OCI-LY3 (cell line): ENCODE measurements around the gene PITX3.

ENCODE experiments used
- H2AFZ ChIP-seq: fragments of 200-600, 300-600 bp; shearing (Covaris generic); 2 replicates; pipeline ENCODE4 v1.6.0; 2014; ENCODE audit warnings: antibody characterized with exemption, low read depth, low read length
- H3K27ac ChIP-seq: fragments of 200-600, 300-600 bp; sonication (generic); 2 replicates; pipeline ENCODE4 v1.5.1; 2014; ENCODE audit warnings: mild to moderate bottlenecking, low read length, moderate library complexity, mixed read lengths
- H3K27me3 ChIP-seq: fragments of 200-600, 300-600 bp; sonication (generic); 2 replicates; pipeline ENCODE4 v1.6.1; 2014; ENCODE audit warnings: low read depth, low read length, mixed read lengths
- H3K36me3 ChIP-seq: fragments of 200-600, 300-600 bp; sonication (generic); replicated peaks from 2 replicates; pipeline ENCODE3; 2014; ENCODE audit warnings: low read depth, low read length, mixed read lengths
- H3K4me1 ChIP-seq: fragments of 300-600, 200-600 bp; sonication (generic); 2 replicates; pipeline ENCODE4 v1.6.1; 2014; ENCODE audit warnings: low read length, mixed read lengths
- H3K4me2 ChIP-seq: fragments of 200-600, 300-600 bp; sonication (generic); 2 replicates; pipeline ENCODE4 v1.6.1; 2014; ENCODE audit warnings: low read length, mixed read lengths
- H3K4me3 ChIP-seq: fragments of 300-600, 200-600 bp; sonication (generic); 2 replicates; pipeline ENCODE4 v1.5.1; 2014; ENCODE audit warnings: antibody characterized with exemption, mild to moderate bottlenecking, low read length, moderate library complexity
- H3K79me2 ChIP-seq: fragments of 300-600, 200-600 bp; shearing (Covaris generic); 2 replicates; pipeline ENCODE4 v1.6.1; 2014; ENCODE audit warnings: mild to moderate bottlenecking, low read length, mixed read lengths
- H3K9ac ChIP-seq: fragments of 300-600, 200-600 bp; shearing (Covaris generic); 2 replicates; pipeline ENCODE4 v1.6.0; 2014; ENCODE audit warnings: mild to moderate bottlenecking, low read length, moderate library complexity
- H3K9me3 ChIP-seq: fragments of 200-600, 300-600 bp; shearing (Covaris generic); 2 replicates; pipeline ENCODE4 v1.6.1; 2014; ENCODE audit warnings: low read length, mixed read lengths; ENCODE audit not compliant: insufficient read depth
- H4K20me1 ChIP-seq: fragments of 200-600, 300-600 bp; sonication (generic); 2 replicates; pipeline ENCODE4 v1.6.1; 2016; ENCODE audit warnings: low read length, mixed read lengths; ENCODE audit not compliant: insufficient read depth
- EZH2phosphoT487 ChIP-seq: fragments of 200-600 bp; shearing (Covaris generic); IDR thresholded peaks from 2 replicates; pipeline ENCODE4 v1.6.1; 2018; ENCODE audit warnings: antibody characterized with exemption, mixed run types, low read depth
- TF ChIP-seq, protein P1 (sequence below): fragments of 200-600, 300-600 bp; sonication (generic); IDR thresholded peaks from 2 replicates; pipeline ENCODE4 v1.5.1; 2014; ENCODE audit warnings: antibody characterized with exemption, low read length, low read depth

PITX3 gene

DNA sequence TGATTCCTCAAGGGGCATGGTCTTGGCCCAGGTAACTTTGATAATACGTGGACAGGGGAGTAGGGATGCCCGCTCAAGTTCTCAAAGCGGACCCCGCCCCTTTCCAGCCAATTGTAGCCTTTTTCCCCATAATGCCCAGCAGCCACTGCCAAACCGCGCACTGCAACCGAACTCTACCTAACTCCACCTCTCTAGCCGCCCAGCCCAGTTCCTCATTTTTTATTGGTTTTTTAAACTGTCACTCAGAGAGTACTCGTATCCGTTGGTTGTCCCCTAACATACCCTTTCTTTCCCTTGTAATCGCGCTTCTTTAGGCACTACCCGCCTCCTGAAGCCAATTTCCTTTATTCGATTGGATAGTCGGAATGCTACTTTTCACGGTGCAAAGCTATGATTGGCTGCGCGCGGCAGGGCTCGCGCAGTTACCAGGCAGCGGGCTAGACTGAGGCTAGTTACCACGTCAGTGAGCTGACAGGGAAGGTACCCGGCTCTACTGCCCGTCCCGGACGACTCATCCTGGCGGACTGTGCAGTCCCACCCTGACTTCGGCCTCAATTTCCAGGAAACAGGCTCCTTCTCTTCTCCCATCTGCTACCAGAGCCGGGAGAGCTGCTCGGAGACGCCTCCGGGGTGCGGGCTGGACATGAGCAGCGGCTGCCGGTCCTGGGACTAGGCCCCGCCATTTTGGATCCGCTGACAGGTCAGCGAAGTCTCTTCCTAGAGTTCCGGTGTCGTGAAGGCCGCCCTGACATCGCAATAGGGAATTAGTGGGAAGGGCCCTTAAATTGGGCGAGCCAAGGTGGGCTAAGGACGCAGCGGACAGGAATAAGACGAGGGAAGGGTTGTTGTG lies 4.0 kb upstream of the PITX3 start, which contains the start of gene GBF1:
GBF1 (plus strand) TSS at position 451 of the 850 bp plus-strand sequence. CDS start 13,407 bp downstream, outside the sequence.
- H2AFZ ChIP-seq, result peak within 1 kb of the TSS; percentile 97
- peak within 1 kb of the TSS; percentile 63 for H3K27ac ChIP-seq
- peaks cover 19% of the 10 kb centered on the region for H3K4me1 ChIP-seq
- peak within 1 kb of the TSS; percentile 88 for H3K9ac ChIP-seq
- peak within 1 kb of the TSS; percentile 98 for H3K4me3 ChIP-seq
- H3K4me2 ChIP-seq, result peak within 1 kb of the TSS; percentile 99
- peaks cover 16% of the 10 kb centered on the region for H4K20me1 ChIP-seq
- H3K36me3 ChIP-seq, result peaks cover 4% of the 10 kb centered on the region
- H3K79me2 ChIP-seq, result peaks cover 49% of the 10 kb centered on the region
- H3K27me3 ChIP-seq, result no peaks in the 10 kb centered on the region
- no peaks in the 10 kb centered on the region for H3K9me3 ChIP-seq
- TF ChIP-seq EZH2phosphoT487, result no peak
- TF ChIP-seq, protein P1, sequence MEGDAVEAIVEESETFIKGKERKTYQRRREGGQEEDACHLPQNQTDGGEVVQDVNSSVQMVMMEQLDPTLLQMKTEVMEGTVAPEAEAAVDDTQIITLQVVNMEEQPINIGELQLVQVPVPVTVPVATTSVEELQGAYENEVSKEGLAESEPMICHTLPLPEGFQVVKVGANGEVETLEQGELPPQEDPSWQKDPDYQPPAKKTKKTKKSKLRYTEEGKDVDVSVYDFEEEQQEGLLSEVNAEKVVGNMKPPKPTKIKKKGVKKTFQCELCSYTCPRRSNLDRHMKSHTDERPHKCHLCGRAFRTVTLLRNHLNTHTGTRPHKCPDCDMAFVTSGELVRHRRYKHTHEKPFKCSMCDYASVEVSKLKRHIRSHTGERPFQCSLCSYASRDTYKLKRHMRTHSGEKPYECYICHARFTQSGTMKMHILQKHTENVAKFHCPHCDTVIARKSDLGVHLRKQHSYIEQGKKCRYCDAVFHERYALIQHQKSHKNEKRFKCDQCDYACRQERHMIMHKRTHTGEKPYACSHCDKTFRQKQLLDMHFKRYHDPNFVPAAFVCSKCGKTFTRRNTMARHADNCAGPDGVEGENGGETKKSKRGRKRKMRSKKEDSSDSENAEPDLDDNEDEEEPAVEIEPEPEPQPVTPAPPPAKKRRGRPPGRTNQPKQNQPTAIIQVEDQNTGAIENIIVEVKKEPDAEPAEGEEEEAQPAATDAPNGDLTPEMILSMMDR, result no peak

DNA sequence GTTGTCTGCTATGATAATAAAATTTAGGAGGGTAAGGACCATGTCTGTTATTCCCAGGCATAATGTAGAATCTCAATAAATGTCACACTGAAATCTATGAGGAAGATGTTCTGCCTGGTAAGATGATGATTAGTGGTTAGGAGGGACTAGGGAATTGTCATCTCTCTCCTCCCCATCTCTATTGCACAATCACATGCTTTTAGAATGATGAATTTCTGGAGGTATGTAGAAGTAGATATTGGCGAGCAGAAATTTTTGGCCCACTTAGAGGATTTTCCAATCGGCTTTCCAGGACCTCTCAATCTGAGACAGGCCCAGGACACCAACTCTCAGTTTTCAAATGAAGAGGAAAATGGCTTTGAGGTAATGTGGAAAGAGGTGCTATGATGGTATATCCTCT lies 2.0 kb upstream of the PITX3 start:
- no peak overlapping the region for H2AFZ ChIP-seq
- H3K4me2 ChIP-seq, result no peak overlapping the region
- H3K9ac ChIP-seq, result no peak overlapping the region
- H3K4me1 ChIP-seq, result peaks cover 19% of the 10 kb centered on the region
- H3K36me3 ChIP-seq, result no peaks in the 10 kb centered on the region
- no peak overlapping the region for H3K4me3 ChIP-seq
- no peaks in the 10 kb centered on the region for H3K9me3 ChIP-seq
- H3K27me3 ChIP-seq, result no peaks in the 10 kb centered on the region
- peaks cover 16% of the 10 kb centered on the region; the same call in 1 of the 2 replicates for H4K20me1 ChIP-seq
- no peak overlapping the region for H3K27ac ChIP-seq
- H3K79me2 ChIP-seq, result peaks cover 29% of the 10 kb centered on the region
- no peak for TF ChIP-seq EZH2phosphoT487
- TF ChIP-seq, protein P1, result no peak

DNA sequence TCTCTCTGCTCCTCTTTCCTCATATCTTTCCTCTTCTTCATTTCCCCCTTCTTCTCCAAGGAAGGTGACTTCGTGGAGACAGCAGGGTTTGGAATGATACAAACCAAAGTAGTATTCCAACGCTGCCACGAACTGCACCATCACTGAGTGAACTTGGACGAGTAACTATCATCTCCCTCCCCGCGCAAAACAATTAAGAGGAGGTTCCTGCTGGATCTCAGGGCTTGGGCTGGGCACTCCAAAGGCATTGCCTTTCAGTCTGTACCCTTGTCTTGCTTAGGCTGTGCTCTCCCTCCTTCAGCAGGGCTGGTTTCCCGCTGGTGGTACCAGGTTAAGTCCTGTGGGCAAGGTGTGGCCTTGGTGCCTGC lies 790 bp upstream of the PITX3 start:
- H3K4me1 ChIP-seq, result peaks cover 15% of the 10 kb centered on the region
- H3K36me3 ChIP-seq, result no peaks in the 10 kb centered on the region
- H3K4me2 ChIP-seq, result no peak overlapping the region
- H3K4me3 ChIP-seq, result no peak overlapping the region
- TF ChIP-seq EZH2phosphoT487, result no peak
- TF ChIP-seq, protein P1, result no peak
- H3K9me3 ChIP-seq, result no peaks in the 10 kb centered on the region
- no peak overlapping the region for H3K27ac ChIP-seq
- H4K20me1 ChIP-seq, result peaks cover 11% of the 10 kb centered on the region; the same call in 1 of the 2 replicates
- H3K79me2 ChIP-seq, result peaks cover 17% of the 10 kb centered on the region
- no peak overlapping the region for H2AFZ ChIP-seq
- no peak overlapping the region for H3K9ac ChIP-seq
- no peaks in the 10 kb centered on the region for H3K27me3 ChIP-seq

DNA sequence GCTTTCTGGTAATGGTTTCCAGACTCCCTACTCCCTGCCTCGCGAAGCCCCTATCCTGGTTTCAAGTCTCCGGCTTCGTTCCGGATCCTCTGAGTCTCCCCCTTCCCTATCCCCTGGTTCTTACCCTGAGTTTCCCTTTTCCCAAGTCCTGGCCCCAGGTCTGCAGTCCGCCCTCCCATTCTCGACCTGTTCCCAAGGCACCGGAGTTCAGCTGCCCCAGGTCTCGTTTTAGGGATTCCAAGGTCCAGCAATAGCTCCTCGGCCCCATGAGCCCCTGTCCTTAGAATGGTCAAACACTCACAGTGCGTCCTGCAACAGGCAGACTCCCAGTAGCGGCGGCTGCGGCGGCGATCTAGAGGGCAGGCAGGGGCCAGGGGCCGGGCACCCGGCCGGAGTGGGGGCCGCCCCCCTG lies 274 bp downstream of the PITX3 start:
- H3K27me3 ChIP-seq, result no peaks in the 10 kb centered on the region
- H3K4me3 ChIP-seq, result no peak overlapping the region

More for the DNA sequence above, 274 bp downstream of the PITX3 start:
- no peaks in the 10 kb centered on the region for H3K9me3 ChIP-seq
- TF ChIP-seq, protein P1, result no peak
- TF ChIP-seq EZH2phosphoT487, result no peak
- H2AFZ ChIP-seq, result no peak overlapping the region
- no peak overlapping the region for H3K4me2 ChIP-seq
- no peak overlapping the region for H3K9ac ChIP-seq
- peaks cover 6% of the 10 kb centered on the region for H3K4me1 ChIP-seq
- no peaks in the 10 kb centered on the region for H3K36me3 ChIP-seq
- H3K27ac ChIP-seq, result no peak overlapping the region
- H3K79me2 ChIP-seq, result peaks cover 7% of the 10 kb centered on the region
- H4K20me1 ChIP-seq, result 0 out of 2 replicates have a peak, but pooled peaks cover under 1% of the 10 kb centered on the region
